Mononuclear cell (primary cell): Measurements from ENCODE around the gene FAM170A. TPM values are rescaled to one million over a fixed set of nuclear protein-coding genes. Genes with fewer than 3 reads are reported as not detected.

ENCODE experiments used
- H3K27me3 ChIP-seq: 2 replicates; pipeline ENCODE4 v1.6.0; 2011; ENCODE audit warnings: low read length, control low read depth; ENCODE audit not compliant: insufficient read depth
- H3K4me1 ChIP-seq: 2 replicates; pipeline ENCODE4 v1.5.1; 2011; ENCODE audit warnings: mild to moderate bottlenecking, low read length, control low read depth; ENCODE audit not compliant: insufficient read depth
- H3K4me3 ChIP-seq: 2 replicates; pipeline ENCODE4 v1.5.1; 2011; ENCODE audit warnings: mild to moderate bottlenecking, low read length, moderate library complexity
- H3K9me3 ChIP-seq: 2 replicates; pipeline ENCODE4 v1.5.1; 2011; ENCODE audit warnings: low read depth, mild to moderate bottlenecking, control low read depth, low read length
- total RNA-seq: library from RNA; depleted of rRNA; stranded (reverse); fragments of >200 nt; gene quantifications from one replicate; pipeline ENCODE4 v1.2.3, GENCODE V29; 2012

Gene FAM170A
- not detected for total RNA-seq

- no peak within 1 kb of the TSS for H3K4me3 ChIP-seq
- H3K9me3 ChIP-seq = no peaks in the 10 kb centered on the region
- no peaks in the 10 kb centered on the region for H3K27me3 ChIP-seq
- peaks cover 4% of the 10 kb centered on the region for H3K4me1 ChIP-seq
These were observed at the start of gene FAM170A for GRCh38 chr5:119629339-119629738. TSS of gene FAM170A (plus strand) at chr5:119629558. CDS start at chr5:119629769, 211 bp downstream.

- Histone ChIP-seq H3K9me3 (no peaks in the 10 kb centered on the region), H3K27me3 (no peaks in the 10 kb centered on the region), H3K4me3 (no peak overlapping the region), H3K4me1 (no peaks in the 10 kb centered on the region)
These were observed 46.4 kb upstream of the FAM170A start for GRCh38 chr5:119582987-119583386.

- H3K4me3 ChIP-seq = no peak overlapping the region
- H3K4me1 ChIP-seq = no peaks in the 10 kb centered on the region
- no peaks in the 10 kb centered on the region for H3K27me3 ChIP-seq
- no peaks in the 10 kb centered on the region for H3K9me3 ChIP-seq
These were observed 45.7 kb upstream of the FAM170A start for GRCh38 chr5:119583684-119584083.

GRCh38 chr5:119596046-119596445, 33.3 kb upstream of the FAM170A start:
- Histone ChIP-seq H3K27me3 (no peaks in the 10 kb centered on the region), H3K4me1 (no peaks in the 10 kb centered on the region), H3K9me3 (no peaks in the 10 kb centered on the region), H3K4me3 (no peak overlapping the region)

- no peak overlapping the region for H3K4me3 ChIP-seq
- no peaks in the 10 kb centered on the region for H3K9me3 ChIP-seq
- no peaks in the 10 kb centered on the region for H3K27me3 ChIP-seq
- H3K4me1 ChIP-seq = no peaks in the 10 kb centered on the region
These were observed 31.5 kb upstream of the FAM170A start for GRCh38 chr5:119597728-119598298.

- Histone ChIP-seq H3K9me3 (peaks cover under 1% of the 10 kb centered on the region), H3K27me3 (peaks cover 3% of the 10 kb centered on the region), H3K4me3 (no peak overlapping the region), H3K4me1 (no peaks in the 10 kb centered on the region)
These were observed 15.4 kb upstream of the FAM170A start for GRCh38 chr5:119613937-119614336.

- Histone ChIP-seq H3K27me3 (peaks cover 8% of the 10 kb centered on the region), H3K4me1 (no peaks in the 10 kb centered on the region), H3K9me3 (peaks cover 6% of the 10 kb centered on the region), H3K4me3 (no peak overlapping the region)
These were observed 14.5 kb upstream of the FAM170A start for GRCh38 chr5:119614838-119615237.

- Histone ChIP-seq H3K4me1 (peaks cover 4% of the 10 kb centered on the region), H3K27me3 (peaks cover 8% of the 10 kb centered on the region), H3K9me3 (peaks cover 10% of the 10 kb centered on the region), H3K4me3 (no peak overlapping the region)
These were observed 3.3 kb upstream of the FAM170A start for GRCh38 chr5:119626086-119626485.

- H3K4me1 ChIP-seq = no peaks in the 10 kb centered on the region
These were observed 1.5 kb downstream of the FAM170A start for GRCh38 chr5:119630752-119631440.

GRCh38 chr5:119631660-119632059, 2.3 kb downstream of the FAM170A start:
- Histone ChIP-seq H3K27me3 (no peaks in the 10 kb centered on the region), H3K4me1 (no peaks in the 10 kb centered on the region), H3K9me3 (no peaks in the 10 kb centered on the region), H3K4me3 (no peak overlapping the region)

More at GRCh38 chr5:119630752-119631440, 1.5 kb downstream of the FAM170A start:
- Histone ChIP-seq H3K9me3 (no peaks in the 10 kb centered on the region), H3K27me3 (no peaks in the 10 kb centered on the region), H3K4me3 (no peak overlapping the region)

- Histone ChIP-seq H3K9me3 (peaks cover 10% of the 10 kb centered on the region), H3K27me3 (no peaks in the 10 kb centered on the region), H3K4me1 (peaks cover 27% of the 10 kb centered on the region), H3K4me3 (no peak overlapping the region)
These were observed 22.1 kb downstream of the FAM170A start for GRCh38 chr5:119651486-119651885.

- Histone ChIP-seq H3K27me3 (no peaks in the 10 kb centered on the region), H3K9me3 (peaks cover 10% of the 10 kb centered on the region), H3K4me1 (peaks cover 27% of the 10 kb centered on the region), H3K4me3 (no peak overlapping the region)
These were observed 25.7 kb downstream of the FAM170A start for GRCh38 chr5:119655061-119655460.

GRCh38 chr5:119656023-119656422, 26.7 kb downstream of the FAM170A start:
- Histone ChIP-seq H3K4me1 (peaks cover 23% of the 10 kb centered on the region), H3K4me3 (no peak overlapping the region), H3K27me3 (no peaks in the 10 kb centered on the region)

GRCh38 chr5:119666542-119666941, 37.2 kb downstream of the FAM170A start:
- Histone ChIP-seq H3K27me3 (peaks cover 2% of the 10 kb centered on the region), H3K4me1 (no peaks in the 10 kb centered on the region), H3K9me3 (no peaks in the 10 kb centered on the region), H3K4me3 (no peak overlapping the region)

More at GRCh38 chr5:119656023-119656422, 26.7 kb downstream of the FAM170A start:
- H3K9me3 ChIP-seq = peaks cover 10% of the 10 kb centered on the region

GRCh38 chr5:119678351-119679028, 49.1 kb downstream of the FAM170A start:
- peaks cover 3% of the 10 kb centered on the region for H3K27me3 ChIP-seq
- no peak overlapping the region for H3K4me3 ChIP-seq
- H3K9me3 ChIP-seq = no peaks in the 10 kb centered on the region
- H3K4me1 ChIP-seq = peaks cover 5% of the 10 kb centered on the region
